ENCODE results near the gene TNFSF11.

The TNFSF11 gene

GRCh38 chr13:42612021-42612765, 38.2 kb downstream of the TNFSF11 start:
- DNase-seq = no peak

GRCh38 chr13:42614436-42615035, 40.6 kb downstream of the TNFSF11 start:
- DNase-seq = no peak

- peak; percentile 24 for DNase-seq
Observed at GRCh38 chr13:42615691-42616090, 41.7 kb downstream of the TNFSF11 start.

GRCh38 chr13:42617221-42617620, 43.3 kb downstream of the TNFSF11 start:
- no peak for DNase-seq

- no peak for DNase-seq
Observed at GRCh38 chr13:42623916-42624315, 50.0 kb downstream of the TNFSF11 start.

GRCh38 chr13:42625611-42626010, 51.7 kb downstream of the TNFSF11 start:
- no peak for DNase-seq

- DNase-seq = no peak
Observed at GRCh38 chr13:42626176-42626860, 52.4 kb downstream of the TNFSF11 start.

GRCh38 chr13:42628666-42629065, 54.7 kb downstream of the TNFSF11 start:
- DNase-seq = no peak

GRCh38 chr13:42631181-42631580, 57.2 kb downstream of the TNFSF11 start:
- no peak for DNase-seq

- DNase-seq = no peak
Observed at GRCh38 chr13:42633495-42633894, 59.5 kb downstream of the TNFSF11 start.

- no peak for DNase-seq
Observed at GRCh38 chr13:42638101-42638500, 64.1 kb downstream of the TNFSF11 start.

- DNase-seq = no peak
Observed at GRCh38 chr13:42638886-42639285, 64.9 kb downstream of the TNFSF11 start.

- no peak for DNase-seq
Observed at GRCh38 chr13:42643076-42643475, 69.1 kb downstream of the TNFSF11 start.

- DNase-seq = no peak
Observed at GRCh38 chr13:42644841-42645240, 70.9 kb downstream of the TNFSF11 start.

GRCh38 chr13:42645717-42646116, 71.8 kb downstream of the TNFSF11 start:
- no peak for DNase-seq

GRCh38 chr13:42649141-42649540, 75.2 kb downstream of the TNFSF11 start:
- no peak for DNase-seq

- DNase-seq = no peak
Observed at GRCh38 chr13:42649831-42650230, 75.9 kb downstream of the TNFSF11 start.

- no peak for DNase-seq
Observed at GRCh38 chr13:42650506-42650905, 76.6 kb downstream of the TNFSF11 start.

GRCh38 chr13:42651936-42652641, 78.1 kb downstream of the TNFSF11 start:
- DNase-seq = no peak

- DNase-seq = no peak
Observed at GRCh38 chr13:42652642-42653415, 78.9 kb downstream of the TNFSF11 start.

GRCh38 chr13:42653679-42654078, 79.7 kb downstream of the TNFSF11 start:
- DNase-seq = no peak

- DNase-seq = no peak
Observed at GRCh38 chr13:42654212-42654611, 80.3 kb downstream of the TNFSF11 start.

- no peak for DNase-seq
Observed at GRCh38 chr13:42654722-42655121, 80.8 kb downstream of the TNFSF11 start.
